HEK293T (cell line): ENCODE data around the gene ADCY1.

Source experiments
- FOXK2 ChIP-seq: fragments of 450-650 bp; IDR thresholded peaks from 2 replicates; pipeline ENCODE4 v1.6.1; 2016; ENCODE audit warnings: mild to moderate bottlenecking
- FOXM1 ChIP-seq: fragments of 450-650 bp; IDR thresholded peaks from 2 replicates; pipeline ENCODE4 v1.6.1; 2017; ENCODE audit warnings: mild to moderate bottlenecking, borderline replicate concordance
- HDGF ChIP-seq: fragments of 450-650 bp; IDR thresholded peaks from 2 replicates; pipeline ENCODE4 v1.6.1; 2017; ENCODE audit warnings: antibody characterized with exemption, borderline replicate concordance
- L3MBTL2 ChIP-seq: fragments of 450-650 bp; conservative IDR thresholded peaks from 2 replicates; pipeline ENCODE4 v1.6.1; 2016; ENCODE audit warnings: mild to moderate bottlenecking
- NFRKB ChIP-seq: fragments of 450-650 bp; IDR thresholded peaks from 2 replicates; pipeline ENCODE4 v1.6.1; 2016; ENCODE audit warnings: mild to moderate bottlenecking, moderate library complexity
- TARDBP ChIP-seq: fragments of 450-650 bp; IDR thresholded peaks from 2 replicates; pipeline ENCODE4 v1.6.1; 2016

DNA sequence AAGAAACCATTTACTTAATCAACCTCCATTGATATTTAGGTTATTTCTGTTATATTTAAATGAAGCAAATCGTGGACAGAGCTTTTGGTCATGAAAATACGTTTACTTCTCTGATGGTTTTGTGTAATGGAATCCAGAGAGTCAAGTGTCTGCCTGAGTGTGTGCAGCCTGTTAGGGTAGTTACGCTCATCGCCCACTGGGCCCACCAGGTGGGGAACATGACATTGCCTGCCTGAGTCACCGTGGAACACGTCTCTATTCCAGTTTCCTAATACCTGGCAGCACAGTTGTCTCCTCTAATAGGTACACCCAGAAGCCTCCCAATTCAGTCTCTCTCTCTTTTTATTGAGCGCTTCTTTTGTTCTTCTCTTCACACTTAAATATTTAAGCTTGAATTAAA, 91.0 kb downstream of the ADCY1 start:
- TF ChIP-seq HDGF (no peak), L3MBTL2 (no peak), TARDBP (no peak), NFRKB (no peak), FOXM1 (no peak), FOXK2 (no peak)
